Fibroblast of mammary gland (primary cell): ENCODE data around the gene IL22RA2.
A peak's percentile ranks its signal among the peaks of the same experiment; 100 is the strongest.

Experiments
- DNase-seq: peaks from one replicate; pipeline ENCODE4 v3.0.0-alpha.2; 2010; ENCODE audit warnings: low read depth
- H3K4me3 ChIP-seq: 2 replicates; pipeline ENCODE4 v1.5.1; 2011; ENCODE audit warnings: low read depth, mild to moderate bottlenecking, low read length, moderate library complexity; ENCODE audit not compliant: control insufficient read depth
- TF ChIP-seq, protein P1 (sequence below): conservative IDR thresholded peaks from 2 replicates; pipeline ENCODE4 v1.5.1; 2011; ENCODE audit warnings: low read depth, low read length, inconsistent platforms; ENCODE audit not compliant: control insufficient read depth, insufficient read depth

IL22RA2 gene

DNA sequence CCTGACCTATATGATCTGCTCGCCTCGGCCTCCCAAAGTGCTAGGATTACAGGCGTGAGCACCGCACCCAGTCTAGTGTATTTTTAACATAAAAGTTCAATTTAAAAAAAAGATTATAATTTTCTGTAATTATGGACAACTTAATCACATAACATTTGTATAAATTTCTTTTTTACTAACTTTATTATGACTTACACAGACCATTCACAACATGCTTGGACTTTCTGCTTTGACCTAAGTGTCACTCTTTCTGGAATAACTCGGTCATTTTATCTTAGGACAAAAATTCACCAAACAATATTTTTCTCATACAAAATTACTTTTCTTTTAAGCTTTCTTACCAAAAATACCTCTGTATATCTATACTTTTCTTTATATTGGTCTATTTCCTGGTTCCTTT is 15.4 kb upstream of the IL22RA2 start:
- DNase-seq, result peak; percentile 56
- TF ChIP-seq, protein P1, sequence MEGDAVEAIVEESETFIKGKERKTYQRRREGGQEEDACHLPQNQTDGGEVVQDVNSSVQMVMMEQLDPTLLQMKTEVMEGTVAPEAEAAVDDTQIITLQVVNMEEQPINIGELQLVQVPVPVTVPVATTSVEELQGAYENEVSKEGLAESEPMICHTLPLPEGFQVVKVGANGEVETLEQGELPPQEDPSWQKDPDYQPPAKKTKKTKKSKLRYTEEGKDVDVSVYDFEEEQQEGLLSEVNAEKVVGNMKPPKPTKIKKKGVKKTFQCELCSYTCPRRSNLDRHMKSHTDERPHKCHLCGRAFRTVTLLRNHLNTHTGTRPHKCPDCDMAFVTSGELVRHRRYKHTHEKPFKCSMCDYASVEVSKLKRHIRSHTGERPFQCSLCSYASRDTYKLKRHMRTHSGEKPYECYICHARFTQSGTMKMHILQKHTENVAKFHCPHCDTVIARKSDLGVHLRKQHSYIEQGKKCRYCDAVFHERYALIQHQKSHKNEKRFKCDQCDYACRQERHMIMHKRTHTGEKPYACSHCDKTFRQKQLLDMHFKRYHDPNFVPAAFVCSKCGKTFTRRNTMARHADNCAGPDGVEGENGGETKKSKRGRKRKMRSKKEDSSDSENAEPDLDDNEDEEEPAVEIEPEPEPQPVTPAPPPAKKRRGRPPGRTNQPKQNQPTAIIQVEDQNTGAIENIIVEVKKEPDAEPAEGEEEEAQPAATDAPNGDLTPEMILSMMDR, result no peak
- no peak overlapping the region for H3K4me3 ChIP-seq

DNA sequence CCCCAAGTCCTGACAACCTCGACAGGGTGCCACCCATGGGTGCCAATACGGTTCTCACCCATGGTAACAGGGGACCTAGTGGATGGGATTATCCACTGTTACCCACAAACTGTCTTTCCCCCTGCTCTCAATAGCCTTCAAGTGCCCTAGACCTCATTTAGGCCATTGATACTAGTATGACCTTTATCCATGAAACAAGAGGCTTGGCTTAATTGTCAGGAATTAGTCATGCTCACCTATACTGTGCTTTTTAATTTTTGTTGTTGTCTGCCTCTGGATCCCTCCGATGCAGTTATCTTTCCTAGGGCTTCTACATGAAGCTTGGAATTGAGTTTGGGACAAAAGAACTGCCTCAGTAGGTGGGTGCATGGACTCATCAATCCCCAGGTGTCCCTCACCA is 11.8 kb upstream of the IL22RA2 start:
- H3K4me3 ChIP-seq, result no peak overlapping the region
- no peak for DNase-seq
- TF ChIP-seq, protein P1, result no peak

DNA sequence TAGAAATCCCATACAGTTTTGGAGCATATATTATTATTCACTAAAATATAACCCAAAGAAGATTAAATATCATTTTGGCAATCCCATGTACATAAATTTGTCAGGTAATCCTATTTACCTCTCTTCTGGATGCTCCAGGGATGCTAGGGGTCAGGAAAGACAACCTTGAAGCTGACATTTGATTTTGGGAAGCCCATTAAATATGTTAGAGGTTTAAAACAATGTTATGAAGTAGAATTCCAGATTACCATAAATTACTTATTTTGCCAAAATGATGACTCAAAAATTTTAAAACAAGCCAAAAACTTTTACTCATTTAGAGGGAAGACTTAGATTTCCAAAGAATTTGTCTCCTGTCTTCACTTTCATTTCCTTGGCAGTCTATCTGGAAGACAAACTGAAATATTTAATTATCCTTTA is 9.2 kb upstream of the IL22RA2 start:
- TF ChIP-seq, protein P1, result no peak
- DNase-seq, result no peak
- no peak overlapping the region for H3K4me3 ChIP-seq

DNA sequence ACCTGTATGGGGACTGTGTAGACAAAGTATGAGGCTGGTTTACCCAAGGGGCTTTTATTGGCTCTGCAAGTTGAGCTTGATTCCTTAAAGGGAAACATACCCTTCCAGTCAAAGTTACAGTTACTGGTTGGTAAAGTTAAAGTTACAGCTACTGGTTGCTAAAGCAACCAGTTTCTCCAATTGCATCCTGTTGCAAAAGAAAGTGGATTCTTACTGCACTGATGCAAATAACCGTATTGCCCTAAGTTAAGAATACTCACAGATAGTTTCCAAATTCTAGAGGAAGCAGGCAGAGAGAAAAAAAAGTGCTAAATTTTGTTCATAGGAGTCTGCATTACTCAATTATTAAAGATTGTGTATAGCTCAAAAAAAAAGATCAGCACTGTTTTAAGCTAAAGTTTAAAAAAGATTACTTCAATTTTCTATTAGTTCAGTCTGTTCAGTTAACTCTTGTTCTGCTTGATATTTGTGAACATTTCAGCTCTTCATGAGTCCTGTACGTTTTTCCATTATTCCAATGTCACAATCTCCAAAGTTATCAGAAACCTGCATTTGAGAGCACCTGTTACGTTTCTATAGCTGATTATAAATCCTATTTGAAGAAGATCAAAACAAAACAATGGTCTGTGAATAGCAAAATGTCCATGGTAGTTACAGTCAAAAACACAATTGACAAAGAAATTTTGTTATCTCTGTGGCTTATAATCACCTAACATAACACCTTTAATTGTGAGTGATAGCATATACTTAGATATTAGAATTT is 8.6 kb upstream of the IL22RA2 start:
- TF ChIP-seq, protein P1, result no peak
- H3K4me3 ChIP-seq, result no peak overlapping the region
- no peak for DNase-seq

DNA sequence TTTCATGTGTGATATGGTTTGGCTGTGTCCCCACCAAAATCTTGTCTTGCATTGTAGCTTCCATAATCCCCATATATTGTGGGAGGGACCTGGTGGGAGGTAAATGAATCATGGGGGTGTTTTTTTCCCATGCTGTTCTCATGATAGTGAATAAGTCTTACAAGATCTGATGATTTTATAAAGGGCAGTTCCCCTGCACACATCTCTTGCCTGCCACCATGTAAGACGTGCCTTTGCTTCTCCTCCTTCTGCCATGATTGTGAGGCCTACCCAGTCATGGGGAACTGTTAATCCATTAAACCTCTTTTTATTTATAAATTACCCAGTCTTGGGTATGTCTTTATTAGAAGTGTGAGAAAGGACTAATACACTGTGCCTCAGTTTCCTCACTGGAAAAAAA is 4.2 kb upstream of the IL22RA2 start:
- TF ChIP-seq, protein P1, result no peak
- no peak for DNase-seq
- no peak overlapping the region for H3K4me3 ChIP-seq

DNA sequence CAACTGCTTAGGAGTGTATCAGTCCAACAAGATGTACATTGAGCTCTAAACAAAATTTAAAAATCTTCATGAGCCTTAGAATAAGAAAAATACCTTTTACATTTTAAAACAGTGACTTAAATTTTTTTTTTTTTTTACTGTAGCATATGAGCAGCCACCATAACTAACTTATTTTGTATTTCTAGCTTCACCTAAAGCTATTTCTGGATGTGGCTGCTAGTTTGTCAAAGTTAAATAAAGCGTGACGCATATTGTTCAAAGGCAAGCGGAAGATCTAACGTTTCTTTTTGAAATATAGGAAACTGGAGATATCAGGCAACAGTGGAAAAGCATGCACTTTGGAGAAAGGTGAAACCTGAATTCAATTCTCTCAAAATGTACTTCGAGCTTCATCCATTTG is 3.3 kb upstream of the IL22RA2 start:
- H3K4me3 ChIP-seq, result no peak overlapping the region
- DNase-seq, result no peak
- TF ChIP-seq, protein P1, result no peak
